ENCODE measurements around the gene DPPA3. TPM values are rescaled to one million over a fixed set of nuclear protein-coding genes. Genes with fewer than 3 reads are reported as not detected.

DPPA3 gene
- not detected for total RNA-seq

GRCh38 chr12:7711133-7711532 is at the start of gene DPPA3:
Gene DPPA3 (plus strand): TSS chr12:7711433. CDS start chr12:7711571, 138 bp downstream.

DNA sequence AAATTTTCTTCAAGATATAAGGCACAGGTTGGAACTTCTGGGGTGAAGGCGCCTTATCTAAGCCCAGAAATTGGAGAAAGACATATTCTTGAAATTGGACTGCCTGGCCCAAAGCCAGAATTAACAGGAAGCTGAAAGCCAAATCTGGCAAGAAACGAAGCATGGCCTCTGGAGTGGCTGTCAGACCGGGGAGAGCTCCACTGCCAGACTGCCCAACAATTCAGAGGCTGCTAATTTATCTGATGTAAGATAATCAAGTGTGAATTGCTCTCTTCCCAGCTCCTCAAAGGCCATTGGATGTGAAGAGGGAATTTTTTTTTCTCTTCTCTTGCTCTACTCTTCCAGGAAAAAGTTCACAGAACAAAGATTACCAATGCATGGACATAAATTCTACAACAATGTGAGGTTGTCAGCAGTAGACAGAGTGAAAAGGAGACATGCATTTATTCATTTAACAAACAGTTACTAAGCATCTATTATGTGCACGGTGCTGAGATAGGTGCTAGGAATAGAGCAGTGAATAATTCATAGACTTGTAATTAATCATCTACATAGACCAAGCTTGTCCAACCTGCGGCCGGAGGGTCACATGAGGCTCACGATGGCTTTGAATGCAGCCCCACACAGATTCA is 15.6 kb upstream of the DPPA3 start, which contains the start of gene GDF3:
Gene GDF3, minus strand, starts transcription at position 210 of the 632 bp plus-strand sequence. Its CDS starts 47 bp downstream, at position 163.

DNA sequence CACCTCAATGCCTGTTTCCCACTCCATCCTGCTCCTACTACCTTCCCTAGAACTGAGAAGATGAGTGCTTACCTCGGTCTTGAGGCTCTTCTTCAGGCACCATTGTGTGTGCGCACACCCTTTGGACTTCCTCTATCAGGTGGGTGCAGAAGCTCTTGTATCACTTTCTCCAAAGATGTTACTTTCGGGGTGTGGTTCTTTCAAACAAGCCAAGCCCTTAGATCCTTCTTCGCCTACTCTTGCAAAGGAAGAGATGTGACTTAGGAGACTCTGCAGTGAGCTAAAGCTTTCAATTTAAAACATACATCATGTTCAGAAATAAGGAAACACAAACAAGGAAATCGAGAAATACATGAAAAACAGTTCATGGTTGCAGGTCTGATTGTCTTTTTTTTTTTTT is 36.0 kb downstream of the DPPA3 start, which contains the start of gene CLEC4C:
Gene CLEC4C, minus strand, starts transcription at position 130 of the 400 bp plus-strand sequence. Its CDS starts 27 bp downstream, at position 103.

Other genes with a start within 250 kb of the DPPA3 start
- 18.8 TPM for gene CD163, start 207.7 kb upstream of the DPPA3 start, total RNA-seq
- not detected for gene APOBEC1, start 45.5 kb upstream of the DPPA3 start, total RNA-seq
- 0.64 TPM for gene GDF3, start 15.7 kb upstream of the DPPA3 start, total RNA-seq
- gene CLEC4C, start 35.9 kb downstream of the DPPA3 start, total RNA-seq = 0.29 TPM
- not detected for gene NANOGNB, start 53.8 kb downstream of the DPPA3 start, total RNA-seq
- gene NANOG, start 78.0 kb downstream of the DPPA3 start, total RNA-seq = 0.06 TPM
- gene SLC2A14, start 161.5 kb downstream of the DPPA3 start, total RNA-seq = 0.64 TPM
- 150 TPM for gene SLC2A3, start 224.8 kb downstream of the DPPA3 start, total RNA-seq